ENCODE results near the gene GABRQ.
"Not testable (repeated sequence)": the region's sequence is repeated elsewhere in the genome, so short reads cannot be mapped to it uniquely, and the experiment has no call there.

- not testable (repeated sequence) for TF ChIP-seq EZH2 (IDR thresholded peaks at IDR 0.05; ENCODE audit: low read length, missing control alignments)
- TF ChIP-seq, protein P1, sequence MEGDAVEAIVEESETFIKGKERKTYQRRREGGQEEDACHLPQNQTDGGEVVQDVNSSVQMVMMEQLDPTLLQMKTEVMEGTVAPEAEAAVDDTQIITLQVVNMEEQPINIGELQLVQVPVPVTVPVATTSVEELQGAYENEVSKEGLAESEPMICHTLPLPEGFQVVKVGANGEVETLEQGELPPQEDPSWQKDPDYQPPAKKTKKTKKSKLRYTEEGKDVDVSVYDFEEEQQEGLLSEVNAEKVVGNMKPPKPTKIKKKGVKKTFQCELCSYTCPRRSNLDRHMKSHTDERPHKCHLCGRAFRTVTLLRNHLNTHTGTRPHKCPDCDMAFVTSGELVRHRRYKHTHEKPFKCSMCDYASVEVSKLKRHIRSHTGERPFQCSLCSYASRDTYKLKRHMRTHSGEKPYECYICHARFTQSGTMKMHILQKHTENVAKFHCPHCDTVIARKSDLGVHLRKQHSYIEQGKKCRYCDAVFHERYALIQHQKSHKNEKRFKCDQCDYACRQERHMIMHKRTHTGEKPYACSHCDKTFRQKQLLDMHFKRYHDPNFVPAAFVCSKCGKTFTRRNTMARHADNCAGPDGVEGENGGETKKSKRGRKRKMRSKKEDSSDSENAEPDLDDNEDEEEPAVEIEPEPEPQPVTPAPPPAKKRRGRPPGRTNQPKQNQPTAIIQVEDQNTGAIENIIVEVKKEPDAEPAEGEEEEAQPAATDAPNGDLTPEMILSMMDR (conservative IDR thresholded peaks at IDR 0.05 in 1 of 2, IDR thresholded peaks at IDR 0.05 in 1 of 2; ENCODE audit: low read depth in 1 of 2, low read length in 2 of 2), result not testable (repeated sequence)
Measured at GRCh38 chrX:152706500-152706899, 68.8 kb downstream of the GABRQ start.

Measured in fibroblast of lung (primary cell).